Lung (tissue), 12 donors: ENCODE measurements around the gene ZNF324B. TPM values are rescaled to one million over a fixed set of nuclear protein-coding genes. Genes with fewer than 3 reads are reported as not detected.

Experiments
- ATAC-seq: fragments of 200-7000 bp; cut with Tn5 transposase; one replicate; pipeline ENCODE4 v1.9.1; 2020; ENCODE audit warnings: moderate number of reproducible peaks; ENCODE audit not compliant: insufficient read depth, low FRiP score
- DNase-seq, 3 donors: peaks; one replicate each; pipeline ENCODE4 v3.0.0-alpha.2; 2013 to 2017
- H3K27ac ChIP-seq, 2 donors: one replicate each; pipeline ENCODE4 v1.5.1; 2013; ENCODE audit warnings: mild to moderate bottlenecking in 2 of 2, moderate library complexity in 2 of 2, control low read depth in 1 of 2, inconsistent platforms in 1 of 2, low read depth in 1 of 2, low read length in 1 of 2
- H3K27me3 ChIP-seq, 3 donors: one replicate each; pipeline ENCODE4 v1.5.1; 2013; ENCODE audit warnings: low read length in 2 of 3; ENCODE audit not compliant: control insufficient read depth in 3 of 3, insufficient read depth in 3 of 3
- H3K36me3 ChIP-seq, 4 donors: one replicate each; pipeline ENCODE4 v1.5.1; 2013; ENCODE audit warnings: low read length in 4 of 4, mild to moderate bottlenecking in 1 of 4, moderate library complexity in 1 of 4; ENCODE audit not compliant: control insufficient read depth in 4 of 4, insufficient read depth in 4 of 4
- H3K4me1 ChIP-seq, 5 donors: one replicate each; pipeline ENCODE4 v1.5.1; 2013; ENCODE audit warnings: low read length in 5 of 5, mild to moderate bottlenecking in 2 of 5, moderate library complexity in 1 of 5; ENCODE audit not compliant: control insufficient read depth in 5 of 5, insufficient read depth in 5 of 5
- H3K4me3 ChIP-seq: one replicate; pipeline ENCODE4 v1.5.1; 2013; ENCODE audit warnings: mild to moderate bottlenecking, control low read depth, moderate library complexity
- H3K9ac ChIP-seq, 2 donors: one replicate each; pipeline ENCODE4 v1.5.1; 2013; ENCODE audit warnings: low read length in 2 of 2, control low read depth in 1 of 2; ENCODE audit not compliant: insufficient read depth in 1 of 2
- H3K9me3 ChIP-seq, 4 donors: one replicate each; pipeline ENCODE4 v1.5.1; 2013; ENCODE audit warnings: low read length in 3 of 4, mild to moderate bottlenecking in 1 of 4, moderate library complexity in 1 of 4; ENCODE audit not compliant: control insufficient read depth in 4 of 4, insufficient read depth in 3 of 4
- CTCF ChIP-seq: IDR thresholded peaks from 2 replicates; pipeline ENCODE4 v1.5.1; 2012; ENCODE audit warnings: mild to moderate bottlenecking; ENCODE audit errors: control extremely low read depth, extremely low read depth
- WGBS, 2 donors: extraction: QIAGEN DNeasy Blood & Tissue Kit; methylation state at CpG; one replicate each; pipeline ENCODE4 v1.1.7; 2013; 5-methylcytosine and 5-hydroxymethylcytosine counted together
- polyA plus RNA-seq, 2 donors: library from polyadenylated mRNA; stranded (reverse); fragments of 200-250 nt; gene quantifications; one replicate each; pipeline ENCODE4 v1.2.1, GENCODE V29; 2013
- total RNA-seq, 2 donors: library from RNA; depleted of rRNA in 1 of 2; stranded (reverse); fragments of >200 nt in 1 of 2; gene quantifications; one replicate each; pipeline ENCODE4 v1.2.1, GENCODE V29; 2014 to 2021
- donor health status: control.
- donor health status: control.
- donor health status: Bipolar disorder and iron deficiency.
- donor health status: healthy.
- donor health status: DM: yes; HTN: yes; CAD: no.

Gene ZNF324B
- total and polyA plus RNA-seq, 4 donors, result 2.8 to 9.3 (median 6.1) TPM

- Histone ChIP-seq H3K4me1 (peaks cover 0 to 15% (median 5%) of the 10 kb centered on the region in 5 donors), H3K4me3 (no peak overlapping the region), H3K9me3 (no peaks in the 10 kb centered on the region), H3K27me3 (no peaks in the 10 kb centered on the region), H3K36me3 (peaks cover 0 to 24% (median 11%) of the 10 kb centered on the region in 4 donors), H3K9ac (no peak overlapping the region), H3K27ac (no peak overlapping the region)
- no peak for ATAC-seq
- TF ChIP-seq CTCF, result no peak
- 100% methylated on average over 1 of the region's 1 CpG for WGBS, 2 donors
- no peak for DNase-seq
These were observed 26.4 kb downstream of the ZNF324B start for GRCh38 chr19:58477871-58478270.

- H3K4me3 ChIP-seq, result no peak overlapping the region
- ATAC-seq (no peak), DNase-seq (no peak)
- 85 to 93% methylated on average over 7 of the region's 7 CpGs for WGBS, 2 donors
- peaks cover 0 to 15% (median 5%) of the 10 kb centered on the region in 5 donors for H3K4me1 ChIP-seq
- no peaks in the 10 kb centered on the region for H3K9me3 ChIP-seq
- no peak for TF ChIP-seq CTCF
- no peak overlapping the region for H3K27ac ChIP-seq
- no peak overlapping the region for H3K9ac ChIP-seq
- H3K27me3 ChIP-seq, result no peaks in the 10 kb centered on the region
- H3K36me3 ChIP-seq, result peaks cover 0 to 21% (median 4%) of the 10 kb centered on the region in 4 donors
These were observed 27.9 kb downstream of the ZNF324B start for GRCh38 chr19:58479303-58479702.

GRCh38 chr19:58479736-58480480 is 28.5 kb downstream of the ZNF324B start:
- 93% methylated on average over 28 of the region's 28 CpGs for WGBS, 2 donors
- Histone ChIP-seq H3K36me3 (peaks cover 0 to 21% (median 4%) of the 10 kb centered on the region in 4 donors), H3K9ac (no peak overlapping the region), H3K27me3 (no peaks in the 10 kb centered on the region), H3K4me3 (no peak overlapping the region), H3K9me3 (no peaks in the 10 kb centered on the region), H3K4me1 (peaks cover 0 to 15% (median 5%) of the 10 kb centered on the region in 5 donors), H3K27ac (no peak overlapping the region)
- TF ChIP-seq CTCF, result no peak
- no peak for ATAC-seq
- DNase-seq, result no peak
